Stimulated activated CD4-positive, alpha-beta T cell treated with anti-CD3 and anti-CD28 coated beads, Interleukin-1b, Interleukin-23, amount 100 ng/mL, for 1 hour (primary cell): ENCODE data around the gene RPS10.
"Not testable (repeated sequence)": the region's sequence is repeated elsewhere in the genome, so short reads cannot be mapped to it uniquely, and the experiment has no call there.

ENCODE experiments used
- DNase-seq, 2 donors: peaks; one replicate each; pipeline ENCODE4 v3.0.0-alpha.2; 2020; ENCODE audit warnings: low read depth in 2 of 2

The RPS10 gene

GRCh38 chr6:34447910-34448309 lies 22.0 kb upstream of the RPS10 start:
- no peak for DNase-seq

- DNase-seq: no peak
Measured at GRCh38 chr6:34447386-34447785, 21.5 kb upstream of the RPS10 start.

- no peak for DNase-seq
Measured at GRCh38 chr6:34445313-34445860, 19.5 kb upstream of the RPS10 start.

GRCh38 chr6:34441526-34441925 lies 15.7 kb upstream of the RPS10 start:
- no peak for DNase-seq

DNA sequence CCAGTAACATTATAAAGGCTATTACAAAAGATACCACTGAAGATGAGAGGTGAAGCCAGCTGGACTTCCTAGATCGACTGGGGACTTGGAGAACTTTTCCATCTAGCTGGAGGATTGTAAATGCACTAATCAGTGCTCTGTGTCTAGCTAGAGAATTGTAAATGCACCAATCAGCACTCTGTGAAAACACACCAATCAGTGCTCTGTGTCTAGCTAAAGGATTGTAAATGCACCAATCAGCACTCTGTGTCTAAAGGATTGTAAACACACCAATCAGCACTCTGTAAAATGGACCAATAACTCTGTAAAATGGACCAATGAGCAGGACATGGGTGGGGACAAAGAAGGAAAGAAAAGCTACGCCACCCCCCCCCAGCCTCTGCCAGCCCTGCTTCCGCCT lies 13.6 kb upstream of the RPS10 start:
- no peak for DNase-seq

DNA sequence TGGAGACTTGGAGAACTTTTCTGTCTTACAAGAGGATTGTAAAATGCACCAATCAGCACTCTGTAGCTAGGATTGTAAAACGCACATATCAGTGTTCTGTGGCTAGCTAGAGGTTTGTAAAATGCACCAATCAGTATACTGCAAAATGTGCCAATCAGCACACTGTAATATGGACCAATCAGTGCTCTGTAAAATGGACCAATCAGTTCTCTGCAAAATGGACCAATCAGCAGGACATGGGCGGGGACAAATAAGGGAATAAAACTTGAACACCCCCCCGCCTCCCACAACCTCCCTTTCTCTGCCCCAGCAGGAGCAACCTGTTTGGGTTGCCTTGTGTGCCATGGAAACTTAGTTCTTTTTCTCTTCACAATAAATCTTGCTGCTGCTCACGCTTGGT lies 12.8 kb upstream of the RPS10 start:
- no peak for DNase-seq

DNA sequence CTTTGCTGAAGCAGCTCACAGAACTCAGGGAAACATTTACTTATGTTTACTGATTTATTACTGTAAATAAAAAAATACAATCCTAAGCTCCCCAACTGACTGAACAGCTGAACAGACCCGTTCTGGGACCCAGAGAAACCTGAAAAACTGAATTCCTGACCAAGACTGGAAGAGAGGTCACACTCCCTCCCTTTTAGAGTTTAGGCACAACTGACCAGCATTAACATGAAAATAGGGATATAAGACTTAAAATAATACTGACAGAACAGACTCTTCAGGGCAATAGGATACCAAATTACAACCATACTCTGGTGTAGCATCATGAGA lies 11.7 kb upstream of the RPS10 start:
- DNase-seq: no peak

DNA sequence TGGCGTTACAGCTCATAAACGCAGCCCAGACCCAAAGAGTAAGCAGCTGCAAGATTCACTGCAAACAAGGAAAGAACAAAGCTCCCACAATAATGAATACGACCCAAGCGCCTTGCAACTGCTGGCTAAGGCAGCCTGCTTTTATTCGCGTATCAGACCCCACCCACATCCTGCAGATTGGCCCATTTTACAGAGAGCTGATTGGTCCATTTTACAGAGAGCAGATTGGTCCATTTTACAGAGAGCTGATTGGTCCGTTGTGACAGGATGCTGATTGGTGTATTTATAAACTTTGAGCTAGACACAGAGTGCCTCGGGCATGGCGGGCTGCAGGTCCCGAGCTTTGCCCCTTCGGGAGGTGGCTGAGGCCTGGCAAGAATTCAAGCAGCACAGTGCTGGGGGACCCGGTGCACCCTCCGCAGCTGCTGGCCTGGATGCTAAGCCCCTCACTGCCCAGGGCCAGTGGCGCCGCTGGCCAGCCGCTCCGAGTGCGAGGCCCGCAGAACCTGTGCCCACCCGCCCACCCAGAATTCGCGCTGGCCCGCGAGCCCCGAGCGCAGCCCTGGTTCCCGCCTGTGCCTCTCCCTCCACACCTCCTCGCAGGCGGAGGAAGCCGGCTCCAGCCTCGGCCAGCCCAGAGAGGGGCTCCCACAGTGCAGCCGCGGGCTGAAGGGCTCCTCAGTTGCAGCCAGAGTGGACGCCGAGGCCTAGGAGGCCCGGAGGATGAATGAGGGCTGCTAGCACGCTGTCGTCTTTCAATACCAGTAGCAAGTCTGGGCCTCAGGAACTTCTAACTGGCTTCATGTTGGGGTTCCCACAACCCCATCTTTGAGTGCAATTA lies 11.2 kb upstream of the RPS10 start:
- DNase-seq: no peak

- no peak for DNase-seq
Measured at GRCh38 chr6:34435916-34436315, 10.0 kb upstream of the RPS10 start.

- no peak for DNase-seq
Measured at GRCh38 chr6:34425132-34425497, 754 bp downstream of the RPS10 start.

DNA sequence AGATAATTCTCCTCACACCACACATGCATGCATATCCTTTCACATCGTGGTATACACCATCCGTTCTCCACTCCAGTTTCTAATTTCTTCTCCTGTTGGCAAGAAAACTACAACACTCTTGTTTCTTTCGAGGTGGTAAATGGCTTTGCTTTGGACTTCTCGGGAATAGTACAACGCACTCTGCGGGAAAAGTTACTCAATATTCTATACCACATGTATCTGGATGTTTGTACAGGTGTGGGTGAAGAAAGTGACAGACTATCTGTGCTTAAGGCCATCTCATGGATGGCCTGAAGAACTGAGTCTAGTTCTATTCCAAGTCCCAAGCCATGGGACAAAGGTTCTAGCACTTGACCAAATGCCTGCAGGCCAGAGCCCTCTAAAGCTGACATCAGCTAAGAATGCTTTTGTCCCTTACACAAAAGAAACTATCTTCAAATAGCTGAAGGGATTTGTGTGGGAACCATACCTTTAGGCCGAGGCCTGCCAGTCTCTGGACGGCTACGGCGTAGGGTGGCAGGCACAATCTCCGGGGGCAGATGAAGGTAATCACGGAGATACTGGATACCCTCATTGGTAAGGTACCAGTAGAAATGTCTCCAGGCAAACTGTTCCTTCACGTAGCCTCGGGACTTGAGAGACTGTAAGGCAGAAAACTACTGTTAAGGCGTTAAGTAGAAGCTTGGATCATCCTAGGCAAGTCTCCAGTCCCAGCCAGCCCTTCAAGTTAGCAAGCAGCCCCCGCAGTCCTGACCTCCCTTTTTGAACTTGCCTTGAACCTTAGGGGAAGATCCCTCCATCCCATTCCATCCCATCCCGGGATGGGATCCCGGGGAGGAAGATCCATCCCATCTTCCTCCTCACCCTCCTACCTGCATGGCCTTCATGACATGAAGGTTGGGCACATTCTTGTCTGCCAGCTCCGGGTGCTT lies 1.4 kb downstream of the RPS10 start:
- no peak for DNase-seq

DNA sequence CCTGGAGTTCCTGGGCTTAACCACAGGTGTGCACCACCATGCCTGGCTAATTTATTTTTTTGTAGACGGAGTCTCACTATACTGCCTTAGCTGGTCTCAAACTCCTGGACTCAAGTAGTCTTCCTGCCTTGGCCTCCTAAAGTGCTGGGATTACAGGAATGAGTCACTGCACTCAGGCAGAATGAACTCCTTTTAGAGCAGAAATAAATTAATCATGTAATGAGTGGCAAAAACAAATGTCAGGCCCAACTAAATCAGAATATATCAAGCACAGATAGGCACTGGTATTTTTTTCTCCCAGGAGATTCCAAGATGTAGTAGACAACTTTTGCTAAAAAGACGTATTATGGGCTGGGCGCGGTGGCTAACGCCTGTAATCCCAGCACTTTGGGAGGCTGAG lies 2.6 kb downstream of the RPS10 start:
- no peak for DNase-seq

DNA sequence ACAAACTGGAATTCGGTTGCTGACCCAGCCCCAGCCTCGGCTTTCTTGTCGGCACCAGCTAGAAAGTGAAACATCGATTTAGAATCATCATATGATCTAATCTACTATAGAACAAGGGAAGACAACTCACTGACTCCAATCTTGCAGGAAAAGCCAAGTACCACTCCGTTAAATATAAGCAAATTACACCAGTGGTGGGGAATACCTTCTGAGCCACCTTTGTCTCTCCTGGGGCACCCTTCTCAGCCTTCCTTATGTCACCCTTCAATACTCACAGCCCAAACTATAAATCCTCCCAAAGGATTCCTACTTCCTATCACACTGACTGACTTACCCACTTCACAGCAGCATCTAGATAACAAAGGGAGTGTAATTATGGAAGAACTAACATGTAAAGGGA lies 7.5 kb downstream of the RPS10 start:
- DNase-seq: no peak

- no peak for DNase-seq
Measured at GRCh38 chr6:34416877-34417371, 8.9 kb downstream of the RPS10 start.

- DNase-seq: no peak
Measured at GRCh38 chr6:34414999-34415858, 10.6 kb downstream of the RPS10 start.

GRCh38 chr6:34412643-34413214 lies 13.1 kb downstream of the RPS10 start:
- DNase-seq: no peak

- DNase-seq: no peak
Measured at GRCh38 chr6:34412016-34412415, 13.9 kb downstream of the RPS10 start.

DNA sequence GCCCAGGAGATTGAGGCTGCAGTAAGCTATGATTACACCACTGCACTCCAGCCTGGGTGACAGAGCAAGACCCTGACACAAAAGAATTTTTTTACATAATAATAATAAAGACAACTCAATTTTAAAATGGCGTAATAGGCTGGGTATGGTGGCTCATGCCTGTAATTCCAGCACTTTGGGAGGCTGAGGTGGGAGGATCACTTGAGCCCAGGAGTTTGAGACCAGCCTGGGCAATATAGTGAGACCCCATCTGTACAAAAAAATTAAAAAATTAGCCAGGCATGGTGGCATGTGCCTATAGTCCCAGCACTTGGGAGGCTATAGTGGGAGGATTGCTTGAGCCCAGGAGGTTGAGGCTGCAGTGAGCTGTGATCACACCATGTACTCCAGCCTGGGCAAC lies 18.0 kb downstream of the RPS10 start:
- not testable (repeated sequence) for DNase-seq

DNA sequence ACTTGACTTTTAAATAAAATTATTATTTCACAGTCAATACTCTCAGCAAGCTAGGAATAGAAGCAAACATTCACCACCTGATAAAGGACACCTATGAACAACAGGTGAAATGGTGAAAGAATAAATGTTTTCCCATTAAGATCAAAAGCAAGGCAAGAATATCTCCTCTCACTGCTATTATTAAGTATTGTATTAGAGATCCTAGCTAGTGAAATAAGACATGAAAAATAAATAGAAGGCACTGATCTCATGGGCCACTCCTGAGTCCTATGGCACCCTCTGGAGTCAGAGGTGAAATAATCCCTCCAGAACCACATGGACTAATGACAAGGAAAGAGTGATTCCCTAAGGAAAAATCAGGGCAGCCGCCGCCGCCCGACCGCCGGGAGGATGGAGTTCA lies 29.4 kb downstream of the RPS10 start:
- DNase-seq: no peak

DNA sequence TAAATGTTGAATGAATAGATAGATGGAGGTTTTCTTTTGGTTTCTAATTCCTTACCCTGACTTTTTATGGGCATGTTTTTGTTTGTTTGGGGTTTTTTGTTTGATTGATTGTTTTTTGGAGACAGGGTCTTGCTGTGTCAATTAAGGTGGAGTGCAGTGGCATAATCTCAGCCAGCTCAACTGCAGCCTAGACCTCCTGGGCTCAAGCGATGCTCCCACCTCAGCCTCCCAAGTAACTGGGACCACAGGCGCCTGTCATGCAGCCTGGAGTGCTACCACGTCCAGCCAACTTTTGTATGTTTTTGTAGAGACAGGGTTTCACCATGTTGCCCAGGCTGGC lies 31.9 kb downstream of the RPS10 start:
- no peak for DNase-seq

DNA sequence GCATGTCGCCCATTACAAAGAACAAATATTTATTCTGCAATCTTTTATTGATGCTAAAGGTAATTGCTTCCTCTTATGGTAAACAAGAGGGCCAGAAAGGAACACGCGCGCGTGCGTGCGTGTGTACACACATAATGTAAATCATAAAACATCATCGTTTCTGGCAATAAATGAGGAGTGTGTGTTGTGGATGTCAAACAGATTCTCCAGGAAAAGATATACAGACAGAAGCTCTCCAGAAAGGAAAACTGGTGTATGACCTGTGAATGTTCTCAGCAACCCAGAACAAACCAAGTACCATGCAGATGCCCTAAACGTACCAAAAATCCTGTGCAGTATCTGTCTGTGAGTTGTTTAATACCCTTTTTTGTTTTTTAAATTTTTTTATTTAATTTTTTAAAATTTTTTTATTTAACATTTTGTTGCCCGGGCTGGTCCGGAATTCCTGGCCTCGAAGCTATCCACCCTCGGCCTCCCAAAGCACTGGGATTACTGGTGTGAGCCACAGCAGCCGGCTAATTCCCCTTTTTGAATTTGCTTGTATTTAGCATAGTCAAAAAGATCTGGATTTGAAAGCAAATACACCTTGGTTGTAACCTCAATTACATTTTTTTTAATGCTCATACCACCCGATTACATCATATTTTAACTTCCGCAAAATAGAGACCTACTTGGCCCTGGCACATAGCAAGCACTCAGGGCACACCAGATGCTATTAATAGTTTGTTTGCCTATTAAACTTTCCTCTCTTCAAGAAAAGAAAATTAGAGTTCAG lies 32.5 kb downstream of the RPS10 start:
- DNase-seq: no peak
